K562 (cell line): Measurements from ENCODE around the gene KRTAP10-9. TPM values are rescaled to one million over a fixed set of nuclear protein-coding genes. Genes with fewer than 3 reads are reported as not detected.
A peak's percentile ranks its signal among the peaks of the same experiment; 100 is the strongest.

ENCODE experiments used
- BRCA1 ChIP-seq, 2 experiments: fragments of 450-650 bp in 1 of 2; sonication (generic) in 1 of 2; formaldehyde crosslinking in 1 of 2; IDR thresholded peaks; 2 replicates each; pipeline versions ENCODE4 v1.5.0 to v1.6.1; 2017 to 2020; ENCODE audit warnings: mild to moderate bottlenecking in 1 of 2, missing genetic modification reagents in 1 of 2
- CCNT2 ChIP-seq: IDR thresholded peaks from 2 replicates; pipeline ENCODE4 v1.6.1; 2011; ENCODE audit warnings: borderline replicate concordance, low read depth, mild to moderate bottlenecking, moderate library complexity, mixed read lengths, low read length; ENCODE audit not compliant: insufficient read length; ENCODE audit errors: extremely low read depth
- EP400 ChIP-seq: fragments of 450-650 bp; IDR thresholded peaks from 2 replicates; pipeline ENCODE4 v1.6.1; 2017; ENCODE audit warnings: antibody characterized with exemption, mild to moderate bottlenecking, moderate library complexity
- FOXJ3 ChIP-seq: sonication (generic); formaldehyde crosslinking; IDR thresholded peaks from 2 replicates; pipeline ENCODE4 v1.4.0; 2020; ENCODE audit warnings: mild to moderate bottlenecking, missing genetic modification reagents
- GMEB1 ChIP-seq: fragments of 250-450 bp; sonication (Bioruptor Pico); IDR thresholded peaks from 2 replicates; pipeline ENCODE4 v1.4.0; 2020; ENCODE audit warnings: mild to moderate bottlenecking
- HOMEZ ChIP-seq: fragments of 250-450 bp; sonication (Bioruptor Pico); IDR thresholded peaks from 2 replicates; pipeline ENCODE4 v1.4.0; 2020; ENCODE audit warnings: mild to moderate bottlenecking, moderate library complexity
- HOXB6 ChIP-seq: fragments of 250-450 bp; sonication (Bioruptor Pico); IDR thresholded peaks from 2 replicates; pipeline ENCODE4 v1.5.1; 2022; ENCODE audit warnings: mild to moderate bottlenecking, borderline replicate concordance
- MTA2 ChIP-seq: fragments of 450-650 bp; IDR thresholded peaks from 2 replicates; pipeline ENCODE4 v1.6.1; 2016; ENCODE audit warnings: low read depth
- MYC ChIP-seq, 2 experiments: fragments of 250-450 bp in 1 of 2; sonication (Bioruptor Pico) in 1 of 2; IDR thresholded peaks; 2 replicates each; pipeline versions ENCODE4 v1.5.1 to v1.6.1; 2012 to 2021; ENCODE audit warnings: low read depth in 2 of 2, borderline replicate concordance in 1 of 2, improper control_type of control experiment in 1 of 2, low read length in 1 of 2, mild to moderate bottlenecking in 1 of 2, moderate library complexity in 1 of 2
- NCOA4 ChIP-seq: fragments of 450-650 bp; IDR thresholded peaks from 2 replicates; pipeline ENCODE4 v1.6.1; 2018; ENCODE audit warnings: mild to moderate bottlenecking; ENCODE audit not compliant: partially characterized antibody
- NFE2 ChIP-seq: IDR thresholded peaks from 2 replicates; pipeline ENCODE4 v1.6.1; 2014; ENCODE audit warnings: antibody characterized with exemption, low read depth
- POLR3A ChIP-seq: IDR thresholded peaks from 2 replicates; pipeline ENCODE4 v1.6.1; 2011; ENCODE audit warnings: borderline replicate concordance, mild to moderate bottlenecking, moderate library complexity; ENCODE audit not compliant: insufficient read length, insufficient read depth; ENCODE audit errors: extremely low read depth
- RBM15 ChIP-seq: fragments of 200-400 bp; formaldehyde crosslinking; IDR thresholded peaks from 2 replicates; pipeline ENCODE4 v1.6.1; 2018; ENCODE audit warnings: mild to moderate bottlenecking, low read length, moderate library complexity; ENCODE audit not compliant: insufficient read depth
- RHOXF2B ChIP-seq: fragments of 250-450 bp; sonication (Bioruptor Pico); conservative IDR thresholded peaks from 2 replicates; pipeline ENCODE4 v1.5.1; 2021
- SRSF7 ChIP-seq: fragments of 200-400 bp; formaldehyde crosslinking; optimal IDR thresholded peaks from 2 replicates; pipeline ENCODE3; 2017; ENCODE audit warnings: mild to moderate bottlenecking, low read depth, low read length
- U2AF2 ChIP-seq: fragments of 200-400 bp; formaldehyde crosslinking; optimal IDR thresholded peaks from 2 replicates; pipeline ENCODE3; 2017; ENCODE audit warnings: low read depth, mild to moderate bottlenecking, low read length
- ZBTB2 ChIP-seq: fragments of 450-650 bp; IDR thresholded peaks from 2 replicates; pipeline ENCODE4 v1.6.1; 2016; ENCODE audit warnings: antibody characterized with exemption
- ZNF121 ChIP-seq: sonication (generic); formaldehyde crosslinking; conservative IDR thresholded peaks from 2 replicates; pipeline ENCODE4 v1.8.0; 2022; ENCODE audit warnings: missing genetic modification reagents
- ZNF316 ChIP-seq: fragments of 450-650 bp; IDR thresholded peaks from 2 replicates; pipeline ENCODE4 v1.6.1; 2016
- ZNF639 ChIP-seq, 2 experiments: fragments of 200-800 bp in 1 of 2; sonication (Bioruptor generic) in 1 of 2; sonication (generic) in 1 of 2; formaldehyde crosslinking in 1 of 2; IDR thresholded peaks in 1 of 2; conservative IDR thresholded peaks in 1 of 2; 2 replicates each; pipeline versions ENCODE4 v1.5.0 to v1.6.1; 2016 to 2020; ENCODE audit warnings: missing compliant biosample characterization in 1 of 2, missing genetic modification characterization in 1 of 2, missing genetic modification reagents in 1 of 2
- ZNF75A ChIP-seq: fragments of 450-650 bp; formaldehyde crosslinking; IDR thresholded peaks from 2 replicates; pipeline ENCODE4 v1.4.0; 2020; ENCODE audit warnings: mild to moderate bottlenecking
- polyA plus RNA-seq, 8 experiments: library from polyadenylated mRNA; depleted of rRNA in 4 of 8; stranded (reverse) in 5 of 8; unstranded in 3 of 8; fragments of >200 nt; fragmentation: Nextera tagmentation in 2 of 8; fragmentation: Illumina TruSeq in 1 of 8; extraction: Ambion mirVana in 2 of 8; extraction: Trizol in 1 of 8; gene quantifications; 2 replicates each; pipeline versions ENCODE4 v1.2.1 to v1.2.3, GENCODE V29; 2011 to 2014; ENCODE audit warnings: inconsistent platforms in 1 of 8, missing spikeins in 1 of 8
- total RNA-seq, 7 experiments: library from RNA; depleted of rRNA in 6 of 7; stranded (reverse); fragments of >200 nt in 6 of 7; fragmentation: Illumina TruSeq in 2 of 7; extraction: Trizol in 2 of 7; gene quantifications; 2 replicates each; pipeline versions ENCODE4 v1.2.1 to v1.2.3, GENCODE V29; 2011 to 2021; ENCODE audit warnings: low replicate concordance in 1 of 7

Gene KRTAP10-9
- total and polyA plus RNA-seq, 9 of the 15 experiments (the other 6 are each of a cell fraction or from before 2014, with no cell fraction given): not detected

- TF ChIP-seq POLR3A (no peak), NCOA4 (no peak), BRCA1 (IDR thresholded peaks at IDR 0.05) (no peak), BRCA1 (CRISPR knock-in tag; IDR thresholded peaks at IDR 0.05) (no peak), ZNF75A (CRISPR knock-in tag) (no peak), GMEB1 (CRISPR knock-in tag) (no peak), CCNT2 (peak; percentile 41), ZNF121 (no peak), RHOXF2B (CRISPR knock-in tag) (no peak; the same call in 1 of the 2 replicates), EP400 (peak; percentile 65; the same call in 1 of the 2 replicates), FOXJ3 (CRISPR knock-in tag) (no peak), MYC (IDR thresholded peaks at IDR 0.05; ENCODE audit: low read depth, low read length) (peak; percentile 21; the same call in 1 of the 2 replicates), MYC (CRISPR knock-in tag; IDR thresholded peaks at IDR 0.05; ENCODE audit: borderline replicate concordance, low read depth) (no peak), RBM15 (no peak), SRSF7 (no peak), ZNF316 (no peak), NFE2 (no peak), ZNF639 (CRISPR knock-in tag; conservative IDR thresholded peaks at IDR 0.05 in 1 of 2, IDR thresholded peaks at IDR 0.05 in 1 of 2) (peak in 1 of 2 experiments; percentile 66; a peak in 2 of 4 replicates), HOMEZ (CRISPR knock-in tag) (no peak), HOXB6 (no peak), U2AF2 (no peak), MTA2 (peak; percentile 92), ZBTB2 (no peak)
These were observed 33.1 kb upstream of the KRTAP10-9 start (continued) for GRCh38 chr21:44593598-44594405.
